ENCODE results near the gene KIAA1958.

The KIAA1958 gene

DNA sequence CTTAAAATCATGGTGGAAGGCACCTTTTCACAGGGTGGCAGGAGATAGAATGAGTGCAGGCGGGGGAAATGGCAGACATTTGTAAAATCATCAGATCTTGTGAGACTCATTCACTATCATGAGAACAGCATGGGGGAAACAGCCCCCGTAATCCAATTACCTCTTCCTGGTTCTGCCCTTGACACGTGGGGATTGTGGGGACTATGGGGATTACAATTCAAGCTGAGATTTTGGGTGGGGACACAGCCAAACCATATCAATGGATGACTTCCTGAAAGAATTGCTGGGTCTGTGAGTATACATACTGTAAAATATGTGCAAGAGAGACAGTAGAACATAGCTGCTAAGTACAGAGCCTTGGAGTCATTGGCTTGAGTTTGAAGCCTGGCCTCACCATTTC is 47.0 kb downstream of the KIAA1958 start:
- no peaks in the 10 kb centered on the region for H3K36me3 ChIP-seq (replicated peaks; ENCODE audit: low read depth, low read length)
- H3K9me3 ChIP-seq (ENCODE audit: insufficient read depth, low read length): no peaks in the 10 kb centered on the region
- no peak for TF ChIP-seq EZH2phosphoT487 (IDR thresholded peaks at IDR 0.05; ENCODE audit: low read depth)
- TF ChIP-seq, protein P1, sequence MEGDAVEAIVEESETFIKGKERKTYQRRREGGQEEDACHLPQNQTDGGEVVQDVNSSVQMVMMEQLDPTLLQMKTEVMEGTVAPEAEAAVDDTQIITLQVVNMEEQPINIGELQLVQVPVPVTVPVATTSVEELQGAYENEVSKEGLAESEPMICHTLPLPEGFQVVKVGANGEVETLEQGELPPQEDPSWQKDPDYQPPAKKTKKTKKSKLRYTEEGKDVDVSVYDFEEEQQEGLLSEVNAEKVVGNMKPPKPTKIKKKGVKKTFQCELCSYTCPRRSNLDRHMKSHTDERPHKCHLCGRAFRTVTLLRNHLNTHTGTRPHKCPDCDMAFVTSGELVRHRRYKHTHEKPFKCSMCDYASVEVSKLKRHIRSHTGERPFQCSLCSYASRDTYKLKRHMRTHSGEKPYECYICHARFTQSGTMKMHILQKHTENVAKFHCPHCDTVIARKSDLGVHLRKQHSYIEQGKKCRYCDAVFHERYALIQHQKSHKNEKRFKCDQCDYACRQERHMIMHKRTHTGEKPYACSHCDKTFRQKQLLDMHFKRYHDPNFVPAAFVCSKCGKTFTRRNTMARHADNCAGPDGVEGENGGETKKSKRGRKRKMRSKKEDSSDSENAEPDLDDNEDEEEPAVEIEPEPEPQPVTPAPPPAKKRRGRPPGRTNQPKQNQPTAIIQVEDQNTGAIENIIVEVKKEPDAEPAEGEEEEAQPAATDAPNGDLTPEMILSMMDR (IDR thresholded peaks at IDR 0.05; ENCODE audit: low read depth, low read length): no peak
- H2AFZ ChIP-seq (ENCODE audit: low read depth, low read length): no peak overlapping the region
- no peak overlapping the region for H3K4me3 ChIP-seq (ENCODE audit: low read length)
- no peak overlapping the region for H3K4me2 ChIP-seq (ENCODE audit: low read length)
- H3K79me2 ChIP-seq (ENCODE audit: low read length): peaks cover 3% of the 10 kb centered on the region; the same call in 1 of the 2 replicates
- no peaks in the 10 kb centered on the region for H3K4me1 ChIP-seq (ENCODE audit: low read length)
- no peak overlapping the region for H3K9ac ChIP-seq (ENCODE audit: low read length)
- no peaks in the 10 kb centered on the region for H3K27me3 ChIP-seq (ENCODE audit: low read depth, low read length)
- H3K27ac ChIP-seq (ENCODE audit: low read length): no peak overlapping the region
- 0 out of 2 replicates have a peak, but pooled peaks cover 3% of the 10 kb centered on the region for H4K20me1 ChIP-seq (ENCODE audit: insufficient read depth, low read length)

DNA sequence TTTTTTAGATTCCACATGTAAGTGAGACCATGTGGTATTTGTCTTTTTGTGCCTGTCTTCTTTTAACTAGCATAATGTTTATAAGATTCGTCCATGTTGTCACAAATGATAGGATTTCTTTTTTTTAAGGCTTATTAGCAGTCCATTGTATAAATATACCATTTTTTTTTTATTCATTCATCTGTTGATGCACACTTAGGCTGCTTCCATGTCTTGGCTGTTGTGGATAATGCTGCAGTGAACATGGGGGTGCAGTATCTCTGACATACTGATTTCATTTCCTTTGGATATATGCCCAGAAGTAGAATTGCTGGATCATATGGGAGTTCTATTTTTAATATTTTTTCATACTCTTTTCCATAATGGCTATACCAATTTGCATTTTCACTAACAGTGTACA is 48.7 kb downstream of the KIAA1958 start:
- H3K79me2 ChIP-seq (ENCODE audit: low read length): peaks cover 2% of the 10 kb centered on the region; the same call in 1 of the 2 replicates
- H3K9ac ChIP-seq (ENCODE audit: low read length): no peak overlapping the region
- TF ChIP-seq EZH2phosphoT487 (IDR thresholded peaks at IDR 0.05; ENCODE audit: low read depth): no peak
- TF ChIP-seq, protein P1 (IDR thresholded peaks at IDR 0.05; ENCODE audit: low read depth, low read length): no peak
- no peak overlapping the region for H3K27ac ChIP-seq (ENCODE audit: low read length)
- H3K4me3 ChIP-seq (ENCODE audit: low read length): no peak overlapping the region
- no peaks in the 10 kb centered on the region for H3K4me1 ChIP-seq (ENCODE audit: low read length)
- no peaks in the 10 kb centered on the region for H3K36me3 ChIP-seq (replicated peaks; ENCODE audit: low read depth, low read length)
- no peak overlapping the region for H2AFZ ChIP-seq (ENCODE audit: low read depth, low read length)
- no peaks in the 10 kb centered on the region for H3K27me3 ChIP-seq (ENCODE audit: low read depth, low read length)
- H4K20me1 ChIP-seq (ENCODE audit: insufficient read depth, low read length): 0 out of 2 replicates have a peak, but pooled peaks cover 3% of the 10 kb centered on the region
- H3K9me3 ChIP-seq (ENCODE audit: insufficient read depth, low read length): no peaks in the 10 kb centered on the region
- H3K4me2 ChIP-seq (ENCODE audit: low read length): no peak overlapping the region

DNA sequence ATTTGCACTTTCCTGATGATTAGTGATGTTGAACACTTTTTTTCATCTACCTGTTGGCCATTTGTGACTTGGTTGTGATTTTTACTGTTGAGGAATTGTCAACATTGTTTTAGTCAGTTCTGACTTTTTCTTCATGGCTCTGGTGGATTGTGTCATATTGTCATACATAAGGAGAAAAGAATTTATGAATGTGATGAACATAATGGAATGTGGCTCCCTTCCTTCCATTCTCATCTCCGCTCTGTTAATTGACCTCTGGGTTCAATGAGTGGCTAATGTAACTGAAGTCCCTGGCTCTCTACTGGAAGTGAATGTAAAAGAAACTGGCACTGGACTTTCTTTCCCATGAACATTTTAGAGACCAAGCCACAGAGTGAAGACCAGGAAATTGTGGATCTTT is 49.2 kb downstream of the KIAA1958 start:
- H2AFZ ChIP-seq (ENCODE audit: low read depth, low read length): no peak overlapping the region
- TF ChIP-seq, protein P1 (IDR thresholded peaks at IDR 0.05; ENCODE audit: low read depth, low read length): no peak
- TF ChIP-seq EZH2phosphoT487 (IDR thresholded peaks at IDR 0.05; ENCODE audit: low read depth): no peak
- H3K9me3 ChIP-seq (ENCODE audit: insufficient read depth, low read length): no peaks in the 10 kb centered on the region
- no peak overlapping the region for H3K4me2 ChIP-seq (ENCODE audit: low read length)
- 0 out of 2 replicates have a peak, but pooled peaks cover 3% of the 10 kb centered on the region for H4K20me1 ChIP-seq (ENCODE audit: insufficient read depth, low read length)
- H3K4me3 ChIP-seq (ENCODE audit: low read length): no peak overlapping the region
- no peak overlapping the region for H3K9ac ChIP-seq (ENCODE audit: low read length)
- no peaks in the 10 kb centered on the region for H3K4me1 ChIP-seq (ENCODE audit: low read length)
- H3K27me3 ChIP-seq (ENCODE audit: low read depth, low read length): no peaks in the 10 kb centered on the region
- no peaks in the 10 kb centered on the region for H3K36me3 ChIP-seq (replicated peaks; ENCODE audit: low read depth, low read length)
- H3K27ac ChIP-seq (ENCODE audit: low read length): no peak overlapping the region
- H3K79me2 ChIP-seq (ENCODE audit: low read length): peaks cover 2% of the 10 kb centered on the region; the same call in 1 of the 2 replicates

DNA sequence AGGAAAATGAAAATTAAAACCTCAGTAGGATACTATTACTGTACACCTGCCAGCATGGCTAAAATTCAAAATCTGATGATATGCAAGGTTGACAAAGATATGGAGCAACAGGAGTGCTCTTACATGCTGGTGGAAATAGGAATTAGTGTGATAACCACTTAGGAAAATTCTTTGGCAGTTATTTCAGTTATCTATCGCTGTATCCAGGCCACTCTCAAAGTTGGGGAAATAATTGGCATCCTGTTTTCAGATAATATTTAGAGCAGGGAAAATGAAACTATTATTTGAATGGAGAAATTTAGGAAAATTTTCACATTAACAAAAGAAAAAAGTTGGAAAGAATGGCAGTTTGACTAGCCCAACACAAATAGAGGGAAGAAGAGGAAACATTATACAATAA is 50.9 kb downstream of the KIAA1958 start:
- no peaks in the 10 kb centered on the region for H3K9me3 ChIP-seq (ENCODE audit: insufficient read depth, low read length)
- no peaks in the 10 kb centered on the region for H3K27me3 ChIP-seq (ENCODE audit: low read depth, low read length)
- H3K4me1 ChIP-seq (ENCODE audit: low read length): no peaks in the 10 kb centered on the region
- no peak overlapping the region for H2AFZ ChIP-seq (ENCODE audit: low read depth, low read length)
- TF ChIP-seq, protein P1 (IDR thresholded peaks at IDR 0.05; ENCODE audit: low read depth, low read length): no peak
- TF ChIP-seq EZH2phosphoT487 (IDR thresholded peaks at IDR 0.05; ENCODE audit: low read depth): no peak
- no peak overlapping the region for H3K4me2 ChIP-seq (ENCODE audit: low read length)
- no peaks in the 10 kb centered on the region for H3K36me3 ChIP-seq (replicated peaks; ENCODE audit: low read depth, low read length)
- no peak overlapping the region for H3K27ac ChIP-seq (ENCODE audit: low read length)
- H3K9ac ChIP-seq (ENCODE audit: low read length): no peak overlapping the region
- H4K20me1 ChIP-seq (ENCODE audit: insufficient read depth, low read length): peaks cover 3% of the 10 kb centered on the region; the same call in 1 of the 2 replicates
- no peak overlapping the region for H3K4me3 ChIP-seq (ENCODE audit: low read length)
- H3K79me2 ChIP-seq (ENCODE audit: low read length): peaks cover 2% of the 10 kb centered on the region; the same call in 1 of the 2 replicates

All from OCI-LY3 (cell line).